ELR (cell line): ENCODE data around the gene KIAA1958.
A peak's percentile ranks its signal among the peaks of the same experiment; 100 is the strongest.
"Not testable (repeated sequence)": the region's sequence is repeated elsewhere in the genome, so short reads cannot be mapped to it uniquely, and the experiment has no call there.

ENCODE experiments used
- DNase-seq: peaks from one replicate; pipeline ENCODE4 v3.0.0-alpha.2; 2015; ENCODE audit warnings: low read depth

Gene KIAA1958

GRCh38 chr9:112663681-112664080, 177.1 kb downstream of the KIAA1958 start:
- no peak for DNase-seq

- no peak for DNase-seq
Observed at GRCh38 chr9:112664531-112664930, 177.9 kb downstream of the KIAA1958 start.

- peak; percentile 48 for DNase-seq
Observed at GRCh38 chr9:112665347-112665746, 178.7 kb downstream of the KIAA1958 start.

- DNase-seq, result no peak
Observed at GRCh38 chr9:112669326-112669725, 182.7 kb downstream of the KIAA1958 start.

- DNase-seq, result no peak
Observed at GRCh38 chr9:112670991-112671625, 184.5 kb downstream of the KIAA1958 start.

GRCh38 chr9:112673221-112673620, 186.6 kb downstream of the KIAA1958 start:
- not testable (repeated sequence) for DNase-seq

GRCh38 chr9:112677040-112677439, 190.4 kb downstream of the KIAA1958 start:
- no peak for DNase-seq

- DNase-seq, result no peak
Observed at GRCh38 chr9:112680731-112681402, 194.2 kb downstream of the KIAA1958 start.

- no peak for DNase-seq
Observed at GRCh38 chr9:112689161-112689740, 202.6 kb downstream of the KIAA1958 start.

GRCh38 chr9:112694706-112695555, 208.3 kb downstream of the KIAA1958 start:
- no peak for DNase-seq

GRCh38 chr9:112696461-112696860, 209.8 kb downstream of the KIAA1958 start:
- DNase-seq, result no peak

GRCh38 chr9:112699230-112699629, 212.6 kb downstream of the KIAA1958 start:
- DNase-seq, result no peak

- DNase-seq, result no peak
Observed at GRCh38 chr9:112700085-112700484, 213.5 kb downstream of the KIAA1958 start.

GRCh38 chr9:112703304-112703703, 216.7 kb downstream of the KIAA1958 start:
- no peak for DNase-seq

- peak; percentile 45 for DNase-seq
Observed at GRCh38 chr9:112705768-112706427, 219.3 kb downstream of the KIAA1958 start.

GRCh38 chr9:112711050-112711689, 224.5 kb downstream of the KIAA1958 start:
- peak; percentile 64 for DNase-seq

- DNase-seq, result no peak
Observed at GRCh38 chr9:112712678-112713077, 226.1 kb downstream of the KIAA1958 start.

GRCh38 chr9:112717661-112718331, 231.2 kb downstream of the KIAA1958 start, which contains the start of gene INIP:
INIP (minus strand) TSS chr9:112718117; CDS start chr9:112716485, 1,632 bp downstream.
- DNase-seq, result peak; percentile 98
